ENCODE measurements around the gene APOF. TPM values are rescaled to one million over a fixed set of nuclear protein-coding genes. Genes with fewer than 3 reads are reported as not detected.
A peak's percentile ranks its signal among the peaks of the same experiment; 100 is the strongest.

Gene APOF
- total and polyA plus RNA-seq, 2 of the 13 experiments (the other 11 are each of a cell fraction or from before 2014, with no cell fraction given), result 3.3 to 23.9 TPM

GRCh38 chr12:56359851-56360767, 2.5 kb downstream of the APOF start, which contains the start of gene STAT2 (continued):
- TF ChIP-seq PAXIP1 (CRISPR knock-in tag; conservative IDR thresholded peaks at IDR 0.05), result peak; percentile 70
- TF ChIP-seq CHD4 (IDR thresholded peaks at IDR 0.05; ENCODE audit: borderline replicate concordance, low read length), result no peak; the same call in 1 of the 2 replicates
- no peak for TF ChIP-seq THAP7 (CRISPR knock-in tag; IDR thresholded peaks at IDR 0.05)
- no peak for TF ChIP-seq ZNF546 (CRISPR knock-in tag; conservative IDR thresholded peaks at IDR 0.05)
- TF ChIP-seq ZNF350 (CRISPR knock-in tag; IDR thresholded peaks at IDR 0.05; ENCODE audit: borderline replicate concordance, low read depth), result peak; percentile 89; the same call in 1 of the 2 replicates
- TF ChIP-seq GMEB1 (CRISPR knock-in tag; IDR thresholded peaks at IDR 0.05; ENCODE audit: borderline replicate concordance), result peak; percentile 52; the same call in 1 of the 2 replicates
- 0 out of 2 replicates have a peak, but pooled peaks have one; percentile 39 for TF ChIP-seq ARHGAP35 (CRISPR knock-in tag; IDR thresholded peaks at IDR 0.05; ENCODE audit: borderline replicate concordance)
- TF ChIP-seq ZNF574 (CRISPR knock-in tag; IDR thresholded peaks at IDR 0.05), result peak; percentile 54; the same call in 1 of the 2 replicates
- peak; percentile 26; the same call in 1 of the 2 replicates for TF ChIP-seq ZNF331 (CRISPR knock-in tag; IDR thresholded peaks at IDR 0.05)
- TF ChIP-seq ZKSCAN8 (CRISPR knock-in tag; IDR thresholded peaks at IDR 0.05; ENCODE audit: borderline replicate concordance), result no peak
- TF ChIP-seq ZBTB38 (CRISPR knock-in tag; IDR thresholded peaks at IDR 0.05), result peak; percentile 12; the same call in 1 of the 2 replicates
- TF ChIP-seq MED1 (CRISPR knock-in tag; IDR thresholded peaks at IDR 0.05), result peak; percentile 67
- peak; percentile 92 for TF ChIP-seq IRF1 (CRISPR knock-in tag; IDR thresholded peaks at IDR 0.05; ENCODE audit: low read depth)
